ENCODE data around the gene NUP93. TPM values are rescaled to one million over a fixed set of nuclear protein-coding genes. Genes with fewer than 3 reads are reported as not detected.
A peak's percentile ranks its signal among the peaks of the same experiment; 100 is the strongest.

NUP93 gene
- total RNA-seq, 3 donors from 2014 or later (not counting 1 experiment from before 2014, with no cell fraction given) = 83.7 to 88.8 (median 87.9) TPM

- Mint-ChIP-seq H3K4me1 (peaks cover 51 to 53% of the 10 kb centered on the region in 2 donors), H3K36me3 (no peaks in the 10 kb centered on the region), H3K27me3 (ENCODE audit: low read depth in 2 of 2) (peaks cover 0 to 2% of the 10 kb centered on the region in 2 donors), H3K27ac (peak overlapping the region; percentile 80 to 90), H3K4me3 (peak overlapping the region; percentile 80), H3K9me3 (no peaks in the 10 kb centered on the region)
- H3K36me3 ChIP-seq (ENCODE audit: control insufficient read depth, insufficient read depth, low read length) = no peaks in the 10 kb centered on the region
- peak overlapping the region; percentile 64 for H3K27ac ChIP-seq (ENCODE audit: low read length)
- ATAC-seq (peak; percentile 72 to 75 (median 74)), DNase-seq (peak in 1 of 2 donors; percentile 72)
- peaks cover 69% of the 10 kb centered on the region for H3K4me1 ChIP-seq (ENCODE audit: control insufficient read depth, insufficient read depth, low read length)
- no peaks in the 10 kb centered on the region for H3K27me3 ChIP-seq (ENCODE audit: control insufficient read depth, insufficient read depth, low read length)
- H3K4me3 ChIP-seq (ENCODE audit: low read length) = no peak overlapping the region
- no peak for TF ChIP-seq CTCF (IDR thresholded peaks at IDR 0.05)
- intact Hi-C loops (cut with micrococcal nuclease) = loop anchor here (5.0 kb wide), 2 partner anchors 182 to 307 kb away; no protein-coding TSS in a partner anchor
- WGBS (ENCODE audit: insufficient coverage) = 0% methylated on average over 9 of the region's 9 CpGs
- no peaks in the 10 kb centered on the region for H3K9me3 ChIP-seq (ENCODE audit: control insufficient read depth, insufficient read depth, low read length)
These were observed 130.5 kb downstream of the NUP93 start for GRCh38 chr16:56860226-56861020.

GRCh38 chr16:56861092-56861610 lies 131.2 kb downstream of the NUP93 start:
- H3K4me1 Mint-ChIP-seq = peaks cover 51 to 53% of the 10 kb centered on the region in 2 donors
- TF ChIP-seq CTCF (IDR thresholded peaks at IDR 0.05) = no peak
- peaks cover 69% of the 10 kb centered on the region for H3K4me1 ChIP-seq (ENCODE audit: control insufficient read depth, insufficient read depth, low read length)

GRCh38 chr16:56861756-56862155 lies 131.8 kb downstream of the NUP93 start:
- H3K4me1 ChIP-seq (ENCODE audit: control insufficient read depth, insufficient read depth, low read length) = peaks cover 69% of the 10 kb centered on the region
- H3K27me3 Mint-ChIP-seq (ENCODE audit: low read depth in 2 of 2) = peaks cover 0 to 5% of the 10 kb centered on the region in 2 donors
- no peak overlapping the region for H3K4me3 Mint-ChIP-seq
- DNase-seq (no peak), ATAC-seq (no peak)
- H3K36me3 Mint-ChIP-seq = no peaks in the 10 kb centered on the region
- peak overlapping the region; percentile 64 for H3K27ac ChIP-seq (ENCODE audit: low read length)
- H3K4me1 Mint-ChIP-seq = peaks cover 51 to 53% of the 10 kb centered on the region in 2 donors
- TF ChIP-seq CTCF (IDR thresholded peaks at IDR 0.05) = no peak
- peak overlapping the region in 1 of 2 donors; percentile 90 for H3K27ac Mint-ChIP-seq
- no peaks in the 10 kb centered on the region for H3K27me3 ChIP-seq (ENCODE audit: control insufficient read depth, insufficient read depth, low read length)
- intact Hi-C loops (cut with micrococcal nuclease) = loop anchor here (5.0 kb wide), 2 partner anchors 181 to 306 kb away; no protein-coding TSS in a partner anchor
- 97% methylated on average over 8 of the region's 8 CpGs for WGBS (ENCODE audit: insufficient coverage)
- H3K9me3 Mint-ChIP-seq = no peaks in the 10 kb centered on the region
- H3K36me3 ChIP-seq (ENCODE audit: control insufficient read depth, insufficient read depth, low read length) = no peaks in the 10 kb centered on the region
- no peaks in the 10 kb centered on the region for H3K9me3 ChIP-seq (ENCODE audit: control insufficient read depth, insufficient read depth, low read length)
- no peak overlapping the region for H3K4me3 ChIP-seq (ENCODE audit: low read length)

More at GRCh38 chr16:56861092-56861610, 131.2 kb downstream of the NUP93 start:
- Mint-ChIP-seq H3K4me3 (no peak overlapping the region), H3K27ac (peak overlapping the region; percentile 80 to 90), H3K36me3 (no peaks in the 10 kb centered on the region), H3K9me3 (no peaks in the 10 kb centered on the region), H3K27me3 (ENCODE audit: low read depth in 2 of 2) (peaks cover 0 to 5% of the 10 kb centered on the region in 2 donors)
- Histone ChIP-seq H3K27ac (ENCODE audit: low read length) (peak overlapping the region; percentile 64), H3K36me3 (ENCODE audit: control insufficient read depth, insufficient read depth, low read length) (no peaks in the 10 kb centered on the region), H3K9me3 (ENCODE audit: control insufficient read depth, insufficient read depth, low read length) (no peaks in the 10 kb centered on the region), H3K4me3 (ENCODE audit: low read length) (no peak overlapping the region), H3K27me3 (ENCODE audit: control insufficient read depth, insufficient read depth, low read length) (no peaks in the 10 kb centered on the region)
- 35% methylated on average over 2 of the region's 3 CpGs for WGBS (ENCODE audit: insufficient coverage)
- ATAC-seq (no peak), DNase-seq (peak in 1 of 2 donors; percentile 18)
- intact Hi-C loops (cut with micrococcal nuclease) = loop anchor here (5.0 kb wide), 2 partner anchors 181 to 306 kb away; no protein-coding TSS in a partner anchor
